Nephron progenitor cell (in vitro differentiated cells): Measurements from ENCODE around the gene CACNA2D2.

Experiments
- DNase-seq: peaks from one replicate; pipeline ENCODE4 v3.0.0; 2021
- H3K27ac Mint-ChIP-seq: 2 replicates; pipeline ENCODE4 v1.8.0; 2021; ENCODE audit warnings: mild to moderate bottlenecking, moderate library complexity, mixed read lengths
- H3K27me3 Mint-ChIP-seq: 2 replicates; pipeline ENCODE4 v1.8.0; 2021; ENCODE audit warnings: mild to moderate bottlenecking, low read depth, mixed read lengths; ENCODE audit not compliant: poor library complexity
- H3K36me3 Mint-ChIP-seq: 2 replicates; pipeline ENCODE4 v1.8.0; 2021; ENCODE audit warnings: low read depth, mixed read lengths
- H3K4me1 Mint-ChIP-seq: 2 replicates; pipeline ENCODE4 v1.8.0; 2021; ENCODE audit warnings: mixed read lengths
- H3K4me3 Mint-ChIP-seq: 2 replicates; pipeline ENCODE4 v1.8.0; 2021; ENCODE audit warnings: mild to moderate bottlenecking, moderate library complexity, mixed read lengths
- H3K9me3 Mint-ChIP-seq: 2 replicates; pipeline ENCODE4 v1.8.0; 2021; ENCODE audit warnings: mild to moderate bottlenecking, moderate library complexity, mixed read lengths
- TF ChIP-seq, protein P1 (sequence below): fragments of 200-600 bp; sonication (generic); IDR thresholded peaks from 2 replicates; pipeline ENCODE4 v1.5.0; 2021; ENCODE audit warnings: antibody characterized with exemption

Gene CACNA2D2

DNA sequence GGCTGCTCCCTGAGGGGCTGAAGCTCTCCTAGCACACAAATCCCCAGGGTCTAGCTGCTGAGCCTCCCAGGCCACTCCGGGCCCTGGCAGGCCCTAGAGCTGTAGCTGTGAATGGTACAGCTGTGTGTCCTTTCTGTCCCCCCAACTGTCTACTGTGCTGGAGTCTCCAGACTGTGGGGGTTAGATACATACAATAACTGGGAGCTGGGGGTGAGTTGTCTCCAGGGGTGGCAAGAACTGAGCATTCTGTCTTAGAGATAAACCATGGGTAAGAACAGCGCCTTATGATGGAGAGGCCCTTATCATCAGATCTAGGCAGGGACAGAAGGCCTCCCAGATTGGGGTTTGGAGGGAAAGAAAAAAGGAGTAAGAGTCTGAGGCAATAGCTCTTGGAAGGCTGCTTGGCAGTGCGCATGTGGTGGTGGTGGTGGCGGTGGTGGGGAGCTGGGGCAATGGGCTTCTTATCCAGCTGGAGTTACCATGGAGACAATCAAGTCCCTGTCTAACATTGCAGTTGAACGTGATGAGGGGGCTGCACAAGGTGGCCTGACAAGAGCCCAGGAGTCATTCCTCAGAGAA lies 149.2 kb downstream of the CACNA2D2 start:
- Mint-ChIP-seq H3K9me3 (no peaks in the 10 kb centered on the region), H3K36me3 (peaks cover 7% of the 10 kb centered on the region), H3K27me3 (no peaks in the 10 kb centered on the region), H3K4me1 (peaks cover 46% of the 10 kb centered on the region), H3K4me3 (no peak overlapping the region), H3K27ac (no peak overlapping the region)
- TF ChIP-seq, protein P1, sequence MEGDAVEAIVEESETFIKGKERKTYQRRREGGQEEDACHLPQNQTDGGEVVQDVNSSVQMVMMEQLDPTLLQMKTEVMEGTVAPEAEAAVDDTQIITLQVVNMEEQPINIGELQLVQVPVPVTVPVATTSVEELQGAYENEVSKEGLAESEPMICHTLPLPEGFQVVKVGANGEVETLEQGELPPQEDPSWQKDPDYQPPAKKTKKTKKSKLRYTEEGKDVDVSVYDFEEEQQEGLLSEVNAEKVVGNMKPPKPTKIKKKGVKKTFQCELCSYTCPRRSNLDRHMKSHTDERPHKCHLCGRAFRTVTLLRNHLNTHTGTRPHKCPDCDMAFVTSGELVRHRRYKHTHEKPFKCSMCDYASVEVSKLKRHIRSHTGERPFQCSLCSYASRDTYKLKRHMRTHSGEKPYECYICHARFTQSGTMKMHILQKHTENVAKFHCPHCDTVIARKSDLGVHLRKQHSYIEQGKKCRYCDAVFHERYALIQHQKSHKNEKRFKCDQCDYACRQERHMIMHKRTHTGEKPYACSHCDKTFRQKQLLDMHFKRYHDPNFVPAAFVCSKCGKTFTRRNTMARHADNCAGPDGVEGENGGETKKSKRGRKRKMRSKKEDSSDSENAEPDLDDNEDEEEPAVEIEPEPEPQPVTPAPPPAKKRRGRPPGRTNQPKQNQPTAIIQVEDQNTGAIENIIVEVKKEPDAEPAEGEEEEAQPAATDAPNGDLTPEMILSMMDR = no peak
- no peak for DNase-seq

DNA sequence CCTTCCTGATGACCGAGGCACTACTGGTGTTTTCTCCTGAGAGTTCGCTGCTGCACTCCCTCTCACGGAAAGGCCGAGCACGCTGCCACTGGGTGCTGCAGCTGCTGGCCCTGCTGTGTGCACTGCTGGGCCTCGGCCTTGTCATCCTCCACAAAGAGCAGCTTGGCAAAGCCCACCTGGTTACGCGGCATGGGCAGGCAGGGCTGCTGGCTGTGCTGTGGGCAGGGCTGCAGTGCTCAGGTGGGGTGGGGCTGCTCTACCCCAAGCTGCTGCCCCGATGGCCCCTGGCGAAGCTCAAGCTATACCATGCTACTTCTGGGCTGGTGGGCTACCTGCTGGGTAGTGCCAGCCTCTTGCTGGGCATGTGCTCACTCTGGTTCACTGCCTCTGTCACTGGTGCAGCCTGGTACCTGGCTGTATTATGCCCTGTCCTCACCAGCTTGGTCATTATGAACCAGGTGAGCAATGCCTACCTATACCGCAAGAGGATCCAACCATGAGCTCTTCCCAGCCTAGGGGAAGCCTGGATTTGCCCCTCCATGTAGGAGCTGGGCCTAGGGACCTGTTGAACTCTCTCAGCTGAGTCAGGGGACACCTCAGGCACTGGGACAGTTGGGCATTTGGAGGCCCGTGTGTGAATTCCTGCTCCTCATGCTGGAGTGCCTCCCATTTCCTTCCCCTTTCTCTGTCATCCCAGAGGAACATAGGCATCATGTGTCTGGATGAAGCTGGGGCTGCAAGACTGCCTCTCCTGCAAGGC lies 150.0 kb downstream of the CACNA2D2 start:
- DNase-seq = no peak
- H3K4me3 Mint-ChIP-seq = no peak overlapping the region
- H3K9me3 Mint-ChIP-seq = no peaks in the 10 kb centered on the region
- TF ChIP-seq, protein P1 = no peak
- peaks cover 8% of the 10 kb centered on the region for H3K36me3 Mint-ChIP-seq
- peaks cover 42% of the 10 kb centered on the region for H3K4me1 Mint-ChIP-seq
- no peaks in the 10 kb centered on the region for H3K27me3 Mint-ChIP-seq
- no peak overlapping the region for H3K27ac Mint-ChIP-seq

DNA sequence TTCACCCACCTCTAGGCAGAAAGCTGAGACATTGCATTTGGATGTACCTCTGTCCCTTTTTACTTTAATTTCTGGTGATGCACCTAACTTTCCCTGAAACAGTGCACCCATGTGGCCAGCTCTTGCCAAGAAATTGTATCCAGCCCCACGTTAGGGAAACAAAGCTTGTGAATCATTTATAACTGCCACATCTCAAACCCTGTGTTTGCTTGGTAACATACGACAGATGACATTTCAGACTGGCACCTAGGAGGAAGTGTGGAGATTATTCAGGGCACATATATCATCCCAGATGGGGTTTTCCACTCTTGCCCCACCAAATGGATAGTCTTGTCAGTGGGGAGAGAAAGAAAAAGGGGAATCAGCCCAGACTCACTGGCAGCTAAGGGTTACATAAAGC lies 150.7 kb downstream of the CACNA2D2 start:
- TF ChIP-seq, protein P1 = no peak
- H3K4me1 Mint-ChIP-seq = peaks cover 35% of the 10 kb centered on the region
- peaks cover 14% of the 10 kb centered on the region for H3K36me3 Mint-ChIP-seq
- H3K9me3 Mint-ChIP-seq = no peaks in the 10 kb centered on the region
- no peak for DNase-seq
- H3K27ac Mint-ChIP-seq = no peak overlapping the region
- no peaks in the 10 kb centered on the region for H3K27me3 Mint-ChIP-seq
- H3K4me3 Mint-ChIP-seq = no peak overlapping the region

DNA sequence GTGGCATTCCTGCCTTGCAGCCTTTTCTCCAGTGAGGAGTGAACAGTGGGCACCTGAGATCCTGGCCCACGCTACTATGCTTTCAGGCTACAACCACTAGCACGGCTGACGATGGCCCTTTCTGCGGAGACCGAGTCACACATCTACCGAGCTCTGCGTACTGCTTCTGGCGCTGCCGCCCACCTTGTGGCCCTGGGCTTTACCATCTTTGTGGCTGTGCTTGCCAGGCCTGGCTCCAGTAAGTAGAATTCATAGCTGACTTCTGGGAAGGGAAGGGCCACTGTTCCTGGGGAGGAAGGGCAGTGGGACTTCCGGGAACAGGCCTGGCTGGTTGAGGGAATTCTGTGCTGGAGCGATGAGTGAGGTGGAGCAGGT lies 152.1 kb downstream of the CACNA2D2 start:
- DNase-seq = no peak
- Mint-ChIP-seq H3K27ac (peak overlapping the region; percentile 95), H3K9me3 (no peaks in the 10 kb centered on the region), H3K36me3 (peaks cover 14% of the 10 kb centered on the region), H3K4me1 (peaks cover 21% of the 10 kb centered on the region), H3K4me3 (peak overlapping the region; percentile 94), H3K27me3 (peaks cover 6% of the 10 kb centered on the region)
- TF ChIP-seq, protein P1 = no peak

DNA sequence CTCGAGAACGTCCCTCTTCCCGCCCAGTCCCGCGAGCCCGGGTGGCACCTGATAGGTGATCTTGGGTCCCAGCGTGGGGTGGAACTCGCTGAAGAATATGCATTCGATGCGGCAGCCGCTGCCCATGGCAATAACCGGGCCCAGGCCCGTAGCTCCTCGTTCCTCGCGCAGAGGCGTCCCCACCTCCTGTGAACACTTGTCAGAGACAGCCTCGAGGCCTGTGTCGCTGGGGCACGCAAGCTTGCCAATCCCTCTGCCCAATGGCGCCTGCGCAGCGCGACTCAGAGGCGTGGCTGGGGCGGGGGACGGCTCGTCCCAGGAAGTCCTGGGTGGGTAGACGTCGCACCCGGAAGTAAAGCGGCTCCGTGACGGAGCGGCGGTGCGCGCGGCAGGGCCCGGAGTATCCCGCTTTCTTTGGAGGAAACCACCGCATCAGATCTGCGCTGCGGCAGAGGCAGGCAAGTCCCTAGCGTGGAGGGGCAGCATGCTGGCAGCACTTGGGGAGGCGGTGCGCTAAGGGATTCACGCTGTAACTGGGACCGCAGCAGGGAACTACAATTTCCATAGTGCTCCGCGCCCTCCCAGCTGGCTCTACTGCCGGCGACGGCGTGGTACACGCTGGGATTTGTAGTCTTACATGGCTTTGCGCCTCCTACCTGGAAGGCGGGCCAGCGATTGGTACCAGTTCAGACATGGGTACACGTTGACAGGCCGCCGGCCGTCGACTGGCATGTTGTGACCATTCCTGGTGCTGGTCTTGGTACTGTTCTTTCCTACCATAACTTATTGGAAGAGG lies 152.7 kb downstream of the CACNA2D2 start, which contains the start of the genes CYB561D2 and NPRL2:
Gene CYB561D2, plus strand, starts transcription at position 336 of the 796 bp plus-strand sequence. CDS start 572 bp downstream, outside the sequence.
Gene NPRL2, minus strand, starts transcription at position 249 of the 796 bp plus-strand sequence. Its CDS starts 123 bp downstream, at position 126.
- Mint-ChIP-seq H3K27me3 (peaks cover 12% of the 10 kb centered on the region), H3K4me1 (peaks cover 24% of the 10 kb centered on the region), H3K9me3 (no peaks in the 10 kb centered on the region), H3K4me3 (peak within 1 kb of the TSS; percentile 94), H3K36me3 (peaks cover 14% of the 10 kb centered on the region), H3K27ac (peak within 1 kb of the TSS; percentile 96)
- DNase-seq = peak; percentile 98
- TF ChIP-seq, protein P1 = no peak
